Hematopoietic multipotent progenitor cell treated with erythropoietin and hydrocortisone succinate and interleukin-3 and kit ligand, for 15 days (in vitro differentiated cells): ENCODE results near the gene ALDH16A1.

Experiments used
- DNase-seq: peaks from one replicate; pipeline ENCODE4 v3.0.0-alpha.2; 2015; ENCODE audit warnings: low spot score

ALDH16A1 gene

GRCh38 chr19:49453013-49453756 lies at the start of gene ALDH16A1:
Gene ALDH16A1, plus strand, starts transcription at chr19:49453225. Its CDS starts 107 bp downstream, at chr19:49453332.
- DNase-seq = peak; percentile 98

GRCh38 chr19:49403404-49404187 lies 49.4 kb upstream of the ALDH16A1 start:
- DNase-seq = no peak

GRCh38 chr19:49407079-49407478 lies 45.9 kb upstream of the ALDH16A1 start:
- DNase-seq = no peak

GRCh38 chr19:49407482-49408015 lies 45.5 kb upstream of the ALDH16A1 start:
- no peak for DNase-seq

- DNase-seq = no peak
These were observed 44.1 kb upstream of the ALDH16A1 start for GRCh38 chr19:49408816-49409440.

- no peak for DNase-seq
These were observed 43.5 kb upstream of the ALDH16A1 start for GRCh38 chr19:49409441-49410029.

- no peak for DNase-seq
These were observed 41.2 kb upstream of the ALDH16A1 start for GRCh38 chr19:49411681-49412326.

GRCh38 chr19:49413348-49413747 lies 39.7 kb upstream of the ALDH16A1 start:
- DNase-seq = no peak

- no peak for DNase-seq
These were observed 38.8 kb upstream of the ALDH16A1 start for GRCh38 chr19:49414256-49414655.

- DNase-seq = no peak
These were observed 37.8 kb upstream of the ALDH16A1 start for GRCh38 chr19:49415102-49415809.

- DNase-seq = no peak
These were observed 37.2 kb upstream of the ALDH16A1 start for GRCh38 chr19:49415810-49416200.

GRCh38 chr19:49417088-49417487 lies 35.9 kb upstream of the ALDH16A1 start:
- DNase-seq = no peak

- no peak for DNase-seq
These were observed 34.5 kb upstream of the ALDH16A1 start for GRCh38 chr19:49418511-49418910.

- DNase-seq = no peak
These were observed 33.9 kb upstream of the ALDH16A1 start for GRCh38 chr19:49419173-49419572.

- no peak for DNase-seq
These were observed 32.8 kb upstream of the ALDH16A1 start for GRCh38 chr19:49420227-49420626.

- DNase-seq = peak; percentile 20
These were observed 31.8 kb upstream of the ALDH16A1 start for GRCh38 chr19:49421039-49421877.

- DNase-seq = no peak
These were observed 31.2 kb upstream of the ALDH16A1 start for GRCh38 chr19:49421878-49422202.

GRCh38 chr19:49422407-49423070 lies 30.5 kb upstream of the ALDH16A1 start:
- no peak for DNase-seq

GRCh38 chr19:49423071-49423984 lies 29.7 kb upstream of the ALDH16A1 start, which contains the start of gene PTH2:
Gene PTH2, minus strand, starts transcription at chr19:49423441. Its CDS starts 102 bp downstream, at chr19:49423339.
- no peak for DNase-seq
